Esophagus (tissue), 2 donors: Measurements from ENCODE around the gene CPB1. TPM values are rescaled to one million over a fixed set of nuclear protein-coding genes. Genes with fewer than 3 reads are reported as not detected.

ENCODE experiments used
- H3K27ac ChIP-seq, 2 donors: one replicate each; pipeline ENCODE4 v1.5.1; 2013; ENCODE audit warnings: low read depth in 2 of 2, mild to moderate bottlenecking in 2 of 2, inconsistent platforms in 1 of 2, low read length in 1 of 2, moderate library complexity in 1 of 2
- H3K27me3 ChIP-seq, 2 donors: one replicate each; pipeline ENCODE4 v1.6.1; 2013; ENCODE audit warnings: low read length in 2 of 2, control low read depth in 1 of 2, mild to moderate bottlenecking in 1 of 2; ENCODE audit not compliant: insufficient read depth in 2 of 2, control insufficient read depth in 1 of 2
- H3K36me3 ChIP-seq, 2 donors: one replicate each; pipeline ENCODE4 v1.6.1; 2013; ENCODE audit warnings: low read length in 1 of 2; ENCODE audit not compliant: control insufficient read depth in 2 of 2, insufficient read depth in 2 of 2
- H3K4me1 ChIP-seq, 2 donors: one replicate each; pipeline ENCODE4 v1.6.1; 2013; ENCODE audit warnings: low read length in 1 of 2; ENCODE audit not compliant: control insufficient read depth in 2 of 2, insufficient read depth in 2 of 2
- H3K4me3 ChIP-seq, 2 donors: one replicate each; pipeline ENCODE4 v1.5.1; 2013; ENCODE audit warnings: low read length in 2 of 2, mild to moderate bottlenecking in 2 of 2, low read depth in 1 of 2, moderate library complexity in 1 of 2
- H3K9me3 ChIP-seq, 2 donors: one replicate each; pipeline ENCODE4 v1.6.1; 2013; ENCODE audit warnings: mild to moderate bottlenecking in 2 of 2, low read depth in 1 of 2, low read length in 1 of 2, moderate library complexity in 1 of 2; ENCODE audit not compliant: control insufficient read depth in 2 of 2, insufficient read depth in 1 of 2
- WGBS, 2 donors: extraction: QIAGEN DNeasy Blood & Tissue Kit; methylation state at CpG; one replicate each; pipeline ENCODE4 v1.1.7; 2013; 5-methylcytosine and 5-hydroxymethylcytosine counted together
- polyA plus RNA-seq, 2 donors: library from polyadenylated mRNA; stranded (reverse); fragments of 200-250 nt; gene quantifications; one replicate each; pipeline ENCODE4 v1.2.3, GENCODE V29; 2013
- donor health status: healthy with polysubstance abuse.
- donor health status: Bipolar disorder and iron deficiency.

Gene CPB1
- polyA plus RNA-seq, 2 donors = 0.21 to 0.29 TPM

DNA sequence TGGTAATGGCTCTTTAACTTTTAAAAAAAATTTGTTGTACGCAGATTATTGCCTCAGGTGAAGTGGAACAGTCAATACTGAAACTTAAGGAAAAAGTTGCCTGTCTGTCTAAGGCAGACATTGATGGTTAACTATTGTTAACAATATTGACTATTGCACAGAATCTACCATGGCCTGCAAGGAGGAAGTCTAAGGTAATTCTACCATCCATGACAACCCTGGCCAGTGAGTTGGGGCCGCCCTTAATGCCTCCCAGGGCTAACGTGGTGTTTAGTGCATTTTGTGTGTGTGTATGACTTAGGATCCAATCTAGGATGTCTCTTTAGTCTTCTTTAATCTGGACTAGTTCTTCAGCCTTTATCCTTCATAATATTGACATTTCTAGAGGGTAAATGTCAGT lies 2.1 kb upstream of the CPB1 start:
- Histone ChIP-seq H3K4me3 (no peak overlapping the region), H3K27me3 (no peaks in the 10 kb centered on the region), H3K9me3 (no peaks in the 10 kb centered on the region), H3K36me3 (no peaks in the 10 kb centered on the region), H3K4me1 (no peaks in the 10 kb centered on the region), H3K27ac (no peak overlapping the region)
- WGBS, 2 donors = 66 to 73% methylated on average over 3 of the region's 3 CpGs

DNA sequence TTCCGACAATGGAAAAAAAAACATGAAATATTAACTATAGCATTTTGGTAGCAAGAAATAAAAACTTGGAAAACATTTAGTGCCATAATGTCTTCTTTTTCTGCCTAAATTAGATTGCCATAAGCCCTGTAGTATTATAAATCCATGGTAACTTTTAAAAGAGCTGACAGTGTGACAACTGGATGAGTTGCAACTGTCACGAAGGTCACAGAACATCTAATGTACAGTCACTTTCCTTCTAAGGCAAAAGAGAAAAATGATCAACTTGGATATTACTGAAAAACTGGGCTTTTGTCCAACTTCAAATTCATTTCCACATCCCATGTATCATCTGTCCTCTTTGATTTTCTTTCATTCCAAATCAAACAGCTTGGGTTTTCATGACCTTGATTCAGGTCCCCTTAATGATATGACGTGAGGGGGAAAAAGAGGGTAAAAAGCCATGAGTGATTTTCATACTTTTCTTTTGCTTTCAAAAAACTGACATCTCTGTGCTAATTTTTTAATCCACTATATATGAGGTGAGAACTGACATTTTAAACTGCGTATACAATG lies 602 bp downstream of the CPB1 start:
- H3K4me1 ChIP-seq = no peaks in the 10 kb centered on the region
- no peak overlapping the region for H3K4me3 ChIP-seq
- no peak overlapping the region for H3K27ac ChIP-seq
- no peaks in the 10 kb centered on the region for H3K27me3 ChIP-seq
- no peaks in the 10 kb centered on the region for H3K36me3 ChIP-seq
- no peaks in the 10 kb centered on the region for H3K9me3 ChIP-seq
- WGBS, 2 donors = 56 to 64% methylated on average over 4 of the region's 4 CpGs

DNA sequence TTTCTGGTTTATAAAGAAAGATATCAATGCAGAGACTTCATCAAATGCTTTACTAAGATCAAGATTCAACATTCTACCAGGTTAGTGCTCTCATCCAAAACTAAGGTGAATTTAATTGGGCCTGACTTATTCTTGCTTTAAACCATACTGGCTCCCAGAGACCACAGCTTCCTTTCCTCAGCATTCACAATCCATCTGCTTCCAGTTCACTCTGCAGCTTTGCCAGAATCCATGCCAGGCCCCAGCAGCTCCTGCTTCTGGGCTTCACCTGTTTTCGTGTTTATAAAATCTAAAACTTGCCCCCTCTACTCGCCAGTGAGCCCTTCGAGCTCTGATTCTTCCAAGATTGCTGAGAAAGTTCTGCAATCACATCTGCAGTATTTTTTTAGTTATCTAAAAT lies 2.3 kb downstream of the CPB1 start:
- no peak overlapping the region for H3K27ac ChIP-seq
- no peaks in the 10 kb centered on the region for H3K36me3 ChIP-seq
- no peak overlapping the region for H3K4me3 ChIP-seq
- 80 to 83% methylated on average over 3 of the region's 3 CpGs for WGBS, 2 donors
- no peaks in the 10 kb centered on the region for H3K27me3 ChIP-seq
- no peaks in the 10 kb centered on the region for H3K9me3 ChIP-seq
- H3K4me1 ChIP-seq = no peaks in the 10 kb centered on the region

DNA sequence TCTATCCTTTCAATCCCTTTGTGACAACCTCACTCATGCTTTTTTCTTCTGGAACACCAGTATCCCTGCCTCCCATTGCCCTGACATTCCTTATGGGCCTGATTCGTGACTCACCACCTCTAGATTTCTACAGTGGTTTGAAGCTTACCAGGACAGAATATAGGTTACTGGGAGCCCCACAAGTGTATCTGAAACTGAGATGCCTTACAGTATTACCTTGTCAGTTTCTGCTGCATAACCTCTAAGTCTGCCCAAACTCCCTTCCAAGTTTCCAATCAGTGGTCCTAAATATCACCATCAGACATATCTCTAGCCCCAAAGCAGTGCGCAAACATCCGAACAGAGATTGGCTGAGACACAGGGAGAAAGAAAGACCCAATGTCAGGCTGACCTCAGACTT lies 5.6 kb downstream of the CPB1 start:
- Histone ChIP-seq H3K9me3 (no peaks in the 10 kb centered on the region), H3K27me3 (no peaks in the 10 kb centered on the region), H3K4me1 (no peaks in the 10 kb centered on the region), H3K4me3 (no peak overlapping the region), H3K36me3 (no peaks in the 10 kb centered on the region), H3K27ac (no peak overlapping the region)
- 82 to 86% methylated on average over 3 of the region's 3 CpGs for WGBS, 2 donors

DNA sequence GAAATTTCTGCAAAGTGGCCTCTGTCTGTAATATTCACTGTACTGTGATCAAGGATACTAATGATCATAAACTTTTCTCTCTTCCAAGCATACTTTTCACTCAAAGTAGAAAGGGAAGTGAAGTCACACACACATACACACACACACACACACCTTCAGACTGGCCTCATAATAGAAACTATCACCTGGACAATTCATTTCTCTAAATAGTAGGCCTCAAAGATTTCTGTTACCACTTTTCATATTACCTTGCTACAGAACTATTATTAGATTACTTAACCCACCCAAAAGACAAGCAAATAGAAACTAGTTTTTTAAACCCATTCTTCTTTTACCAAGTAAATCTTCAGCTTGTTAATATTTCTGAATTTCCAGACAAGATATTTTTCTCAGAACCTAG lies 12.2 kb downstream of the CPB1 start:
- Histone ChIP-seq H3K36me3 (no peaks in the 10 kb centered on the region), H3K27ac (no peak overlapping the region), H3K4me1 (no peaks in the 10 kb centered on the region), H3K9me3 (no peaks in the 10 kb centered on the region), H3K4me3 (no peak overlapping the region), H3K27me3 (no peaks in the 10 kb centered on the region)

DNA sequence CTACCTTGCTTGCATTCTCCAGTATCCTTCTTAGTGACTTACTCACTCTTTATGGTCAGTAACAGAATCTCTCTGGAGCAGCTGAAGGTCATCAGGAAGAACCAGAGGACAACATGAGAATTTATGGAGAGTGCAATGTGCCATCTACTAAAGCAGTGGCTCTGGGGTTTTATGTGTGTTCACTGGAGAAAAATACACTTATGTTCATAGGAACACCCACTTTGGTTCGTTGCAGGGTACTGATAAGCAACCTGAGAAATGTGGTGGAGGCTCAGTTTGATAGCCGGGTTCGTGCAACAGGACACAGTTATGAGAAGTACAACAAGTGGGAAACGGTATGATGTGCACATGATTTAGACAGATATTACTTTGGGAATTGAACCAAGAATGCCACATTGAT lies 12.8 kb downstream of the CPB1 start:
- Histone ChIP-seq H3K27ac (no peak overlapping the region), H3K4me1 (no peaks in the 10 kb centered on the region), H3K4me3 (no peak overlapping the region), H3K9me3 (no peaks in the 10 kb centered on the region), H3K36me3 (no peaks in the 10 kb centered on the region), H3K27me3 (no peaks in the 10 kb centered on the region)
- WGBS, 2 donors = 73 to 80% methylated on average over 4 of the region's 4 CpGs

DNA sequence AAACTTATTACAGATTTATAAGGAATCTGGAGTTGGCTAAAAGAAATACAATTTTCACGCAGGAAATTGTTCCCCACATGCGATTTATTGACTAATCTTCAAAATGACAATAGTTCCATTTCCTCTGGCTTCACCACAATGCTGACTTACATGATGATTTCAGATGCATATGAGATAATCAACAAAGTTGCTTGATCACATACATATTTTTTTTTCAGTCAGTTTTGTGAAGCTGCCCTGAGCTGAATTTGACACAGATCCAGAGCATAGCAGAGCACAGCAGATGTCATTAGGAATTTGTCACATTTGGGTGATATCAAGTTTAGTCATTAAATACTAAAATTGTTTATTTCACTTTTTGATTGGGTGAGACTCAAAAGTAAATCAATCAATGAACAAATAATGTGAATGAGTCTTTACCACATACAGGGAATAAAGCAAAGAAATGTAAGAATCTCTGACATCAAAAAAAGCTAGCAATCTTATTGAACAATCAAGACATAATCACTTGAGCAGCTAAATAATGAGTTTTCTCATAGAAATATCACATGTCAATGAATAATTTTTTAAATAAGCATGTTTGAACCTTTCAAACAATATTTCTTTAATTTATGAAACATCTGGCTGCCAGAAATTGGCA lies 18.3 kb downstream of the CPB1 start:
- Histone ChIP-seq H3K36me3 (no peaks in the 10 kb centered on the region), H3K4me1 (no peaks in the 10 kb centered on the region), H3K9me3 (no peaks in the 10 kb centered on the region), H3K27ac (no peak overlapping the region), H3K4me3 (no peak overlapping the region), H3K27me3 (no peaks in the 10 kb centered on the region)
- WGBS, 2 donors = 69 to 81% methylated on average over 2 of the region's 2 CpGs

DNA sequence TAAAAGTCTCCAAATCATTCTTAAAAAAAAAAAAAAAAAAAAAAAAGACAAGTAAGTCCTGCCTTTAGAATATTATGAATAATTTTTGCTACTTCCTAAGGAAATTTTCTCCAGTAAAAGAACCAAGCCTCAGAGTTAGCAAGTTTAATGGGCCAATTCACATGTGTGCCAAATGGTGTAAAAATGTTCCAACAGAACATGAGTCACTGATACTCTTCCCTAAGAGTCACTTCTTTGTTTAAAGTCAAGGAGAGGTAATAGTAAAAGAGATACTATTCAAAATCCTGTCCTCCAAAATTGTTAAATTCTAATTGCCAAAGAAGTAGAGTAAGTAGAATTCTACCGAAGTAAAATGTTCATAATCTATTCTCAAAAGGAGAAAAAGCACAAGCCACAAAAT lies 19.7 kb downstream of the CPB1 start:
- Histone ChIP-seq H3K36me3 (no peaks in the 10 kb centered on the region), H3K27me3 (no peaks in the 10 kb centered on the region), H3K4me1 (no peaks in the 10 kb centered on the region), H3K27ac (no peak overlapping the region), H3K9me3 (no peaks in the 10 kb centered on the region), H3K4me3 (no peak overlapping the region)
- WGBS, 2 donors = 53 to 58% methylated on average over 1 of the region's 1 CpG

DNA sequence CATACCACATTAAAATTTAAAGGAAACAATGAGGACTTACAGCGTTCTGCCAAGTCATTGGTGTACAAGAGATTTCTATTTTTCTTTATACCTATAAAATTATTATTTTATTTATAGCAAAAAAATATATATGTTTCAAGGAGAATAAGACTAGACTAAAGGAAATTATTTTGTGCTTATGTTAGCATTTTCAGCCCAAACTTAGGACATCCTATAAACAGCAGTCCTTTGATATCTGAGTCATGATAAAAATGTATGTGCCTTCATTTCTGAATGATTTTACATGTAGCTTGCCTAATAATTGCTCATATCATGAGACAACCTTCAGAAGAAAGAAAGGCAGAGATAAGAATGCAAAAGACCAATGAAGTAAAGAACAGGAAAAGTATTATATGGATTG lies 20.8 kb downstream of the CPB1 start:
- WGBS, 2 donors = 79 to 81% methylated on average over 1 of the region's 1 CpG
- H3K27ac ChIP-seq = no peak overlapping the region
- H3K27me3 ChIP-seq = no peaks in the 10 kb centered on the region
- H3K4me3 ChIP-seq = no peak overlapping the region
- no peaks in the 10 kb centered on the region for H3K36me3 ChIP-seq
- H3K4me1 ChIP-seq = no peaks in the 10 kb centered on the region
- no peaks in the 10 kb centered on the region for H3K9me3 ChIP-seq

DNA sequence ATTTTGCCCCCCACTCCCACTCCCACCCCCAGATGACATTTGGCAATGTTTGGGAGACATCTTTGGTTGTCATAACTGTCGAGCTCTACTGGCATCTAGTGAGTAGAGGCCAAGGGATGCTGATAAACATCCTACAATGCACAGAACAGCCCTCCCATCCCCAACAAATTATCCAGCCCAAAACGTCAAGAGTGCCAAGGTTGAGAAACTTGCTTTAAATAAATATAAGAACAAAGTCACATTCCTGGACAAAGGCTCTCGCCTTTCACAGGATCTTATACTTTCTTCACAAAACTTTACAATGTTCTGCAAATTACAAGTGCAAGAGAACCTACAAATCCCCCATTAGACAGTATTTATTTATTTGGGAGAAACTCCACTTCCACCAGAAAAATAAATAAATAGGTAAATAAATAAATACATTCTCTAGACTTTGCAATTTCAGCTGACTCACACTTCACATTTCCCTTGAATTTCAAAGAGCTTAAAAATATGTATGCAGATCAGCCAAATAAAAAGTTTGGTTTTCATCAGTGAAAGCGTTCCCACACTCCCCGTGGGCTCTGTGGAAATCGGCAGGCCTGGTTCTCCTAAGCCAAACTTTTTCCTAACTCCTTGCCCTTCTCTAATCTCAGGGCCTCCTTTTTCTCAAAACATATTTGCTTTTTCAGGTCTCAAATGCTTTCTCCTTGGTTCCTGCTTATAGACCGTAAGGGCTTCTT lies 24.8 kb downstream of the CPB1 start:
- Histone ChIP-seq H3K9me3 (no peaks in the 10 kb centered on the region), H3K36me3 (no peaks in the 10 kb centered on the region), H3K27ac (no peak overlapping the region), H3K4me1 (no peaks in the 10 kb centered on the region), H3K4me3 (no peak overlapping the region), H3K27me3 (no peaks in the 10 kb centered on the region)
- 63 to 69% methylated on average over 7 of the region's 7 CpGs for WGBS, 2 donors
